ENCODE data around the gene ZNF488. TPM values are rescaled to one million over a fixed set of nuclear protein-coding genes. Genes with fewer than 3 reads are reported as not detected.
A peak's percentile ranks its signal among the peaks of the same experiment; 100 is the strongest.

ZNF488 gene
- total RNA-seq, 1 experiment from 2014 or later: 5.6 TPM

GRCh38 chr10:47357131-47357582, 26.9 kb downstream of the ZNF488 start:
- Mint-ChIP-seq H3K27ac (ENCODE audit: unreplicated experiment) (no peak overlapping the region), H3K27me3 (ENCODE audit: insufficient read depth, unreplicated experiment) (no peaks in the 10 kb centered on the region)

GRCh38 chr10:47356708-47357107, 27.4 kb downstream of the ZNF488 start:
- POLR2A ChIA-PET: no interaction called here
- no TSS peak for BruUV-seq (replicated peaks)
- Mint-ChIP-seq H3K4me3 (ENCODE audit: unreplicated experiment) (no peak overlapping the region), H3K27ac (ENCODE audit: unreplicated experiment) (no peak overlapping the region), H3K27me3 (ENCODE audit: insufficient read depth, unreplicated experiment) (no peaks in the 10 kb centered on the region), H3K4me1 (ENCODE audit: low read depth, unreplicated experiment) (no peaks in the 10 kb centered on the region), H3K36me3 (ENCODE audit: insufficient read depth, unreplicated experiment) (no peaks in the 10 kb centered on the region), H3K9me3 (ENCODE audit: unreplicated experiment) (no peaks in the 10 kb centered on the region)
- no peak for DNase-seq
- Histone ChIP-seq H3K27me3 (replicated peaks; ENCODE audit: control insufficient read depth, insufficient read depth, low read length) (no peaks in the 10 kb centered on the region), H3K4me3 (ENCODE audit: low read depth, low read length) (no peak overlapping the region), H3K36me3 (ENCODE audit: control insufficient read depth, insufficient read depth, low read length) (no peaks in the 10 kb centered on the region), H3K9me3 (no peaks in the 10 kb centered on the region), H3K4me1 (peaks cover 8% of the 10 kb centered on the region)
- intact Hi-C loops (cut with micrococcal nuclease; ENCODE audit: unreplicated experiment): no loop called here
- TF ChIP-seq CTCF (IDR thresholded peaks at IDR 0.05; ENCODE audit: insufficient read depth in 1 of 2, low read depth in 1 of 2, low read length in 1 of 2, severe bottlenecking in 1 of 2, unreplicated experiment in 1 of 2): no peak
- CTCF ChIA-PET: no interaction called here

More at GRCh38 chr10:47357131-47357582, 26.9 kb downstream of the ZNF488 start:
- Mint-ChIP-seq H3K9me3 (ENCODE audit: unreplicated experiment) (no peaks in the 10 kb centered on the region), H3K4me1 (ENCODE audit: low read depth, unreplicated experiment) (no peaks in the 10 kb centered on the region), H3K4me3 (ENCODE audit: unreplicated experiment) (no peak overlapping the region), H3K36me3 (ENCODE audit: insufficient read depth, unreplicated experiment) (no peaks in the 10 kb centered on the region)
- Histone ChIP-seq H3K4me3 (ENCODE audit: low read depth, low read length) (no peak overlapping the region), H3K4me1 (peaks cover 8% of the 10 kb centered on the region), H3K36me3 (ENCODE audit: control insufficient read depth, insufficient read depth, low read length) (no peaks in the 10 kb centered on the region), H3K27me3 (replicated peaks; ENCODE audit: control insufficient read depth, insufficient read depth, low read length) (no peaks in the 10 kb centered on the region), H3K9me3 (no peaks in the 10 kb centered on the region)
- POLR2A ChIA-PET: no interaction called here
- CTCF ChIA-PET: no interaction called here
- no peak for TF ChIP-seq CTCF (IDR thresholded peaks at IDR 0.05; ENCODE audit: insufficient read depth in 1 of 2, low read depth in 1 of 2, low read length in 1 of 2, severe bottlenecking in 1 of 2, unreplicated experiment in 1 of 2)
- BruUV-seq (replicated peaks): no TSS peak
- intact Hi-C loops (cut with micrococcal nuclease; ENCODE audit: unreplicated experiment): no loop called here
- peak in 1 of 2 experiments; percentile 37 for DNase-seq

- no peaks in the 10 kb centered on the region for H3K9me3 ChIP-seq
- Mint-ChIP-seq H3K9me3 (ENCODE audit: unreplicated experiment) (no peaks in the 10 kb centered on the region), H3K4me1 (ENCODE audit: low read depth, unreplicated experiment) (no peaks in the 10 kb centered on the region), H3K36me3 (ENCODE audit: insufficient read depth, unreplicated experiment) (no peaks in the 10 kb centered on the region), H3K27ac (ENCODE audit: unreplicated experiment) (no peak overlapping the region), H3K27me3 (ENCODE audit: insufficient read depth, unreplicated experiment) (no peaks in the 10 kb centered on the region), H3K4me3 (ENCODE audit: unreplicated experiment) (no peak overlapping the region)
- ChIA-PET POLR2A (no interaction called here), CTCF (interaction anchor here (1.1 to 1.6 kb wide), 3 partner anchors 29 to 49 kb away, joined by 5 to 9 read pairs (median 5); partner anchors contain the start of gene ZNF488)
- no peaks in the 10 kb centered on the region for H3K4me1 ChIP-seq
- no peaks in the 10 kb centered on the region for H3K36me3 ChIP-seq (ENCODE audit: control insufficient read depth, insufficient read depth, low read length)
- H3K27me3 ChIP-seq (replicated peaks; ENCODE audit: control insufficient read depth, insufficient read depth, low read length): no peaks in the 10 kb centered on the region
- TF ChIP-seq CTCF (IDR thresholded peaks at IDR 0.05; ENCODE audit: insufficient read depth in 1 of 2, low read depth in 1 of 2, low read length in 1 of 2, severe bottlenecking in 1 of 2, unreplicated experiment in 1 of 2): no peak
- no TSS peak for BruUV-seq (replicated peaks)
- no peak for DNase-seq
- no peak overlapping the region for H3K4me3 ChIP-seq (ENCODE audit: low read depth, low read length)
- intact Hi-C loops (cut with micrococcal nuclease; ENCODE audit: unreplicated experiment): loop anchor here (2.0 kb wide), 1 partner anchor 84 kb away; no protein-coding TSS in a partner anchor
Observed at GRCh38 chr10:47354900-47355299, 29.2 kb downstream of the ZNF488 start.

Data from Caco-2 (cell line).